Chondrocyte (in vitro differentiated cells): ENCODE data around the gene OGFOD2. TPM values are rescaled to one million over a fixed set of nuclear protein-coding genes. Genes with fewer than 3 reads are reported as not detected.
A peak's percentile ranks its signal among the peaks of the same experiment; 100 is the strongest.

Experiments used
- DNase-seq: peaks from one replicate; pipeline ENCODE4 v3.0.0; 2021; ENCODE audit warnings: mixed read lengths, low spot score
- H3K27ac Mint-ChIP-seq: one replicate; pipeline ENCODE4 v1.8.0; 2021; ENCODE audit warnings: mild to moderate bottlenecking, moderate library complexity, mixed read lengths; ENCODE audit not compliant: unreplicated experiment
- H3K27me3 Mint-ChIP-seq: 2 replicates; pipeline ENCODE4 v1.8.0; 2021; ENCODE audit warnings: low read depth, mixed read lengths
- H3K36me3 Mint-ChIP-seq: 2 replicates; pipeline ENCODE4 v1.8.0; 2021; ENCODE audit warnings: low read depth, mixed read lengths
- H3K4me1 Mint-ChIP-seq: 2 replicates; pipeline ENCODE4 v1.8.0; 2021; ENCODE audit warnings: low read depth, mild to moderate bottlenecking, mixed read lengths
- H3K4me3 Mint-ChIP-seq: one replicate; pipeline ENCODE4 v1.8.0; 2021; ENCODE audit warnings: mild to moderate bottlenecking, moderate library complexity, mixed read lengths; ENCODE audit not compliant: unreplicated experiment
- H3K9me3 Mint-ChIP-seq: 2 replicates; pipeline ENCODE4 v1.8.0; 2021; ENCODE audit warnings: low read depth, mixed read lengths
- total RNA-seq: library from RNA; stranded (reverse); gene quantifications from 3 replicates; pipeline ENCODE4 v1.2.1, GENCODE V29; 2021
- TF ChIP-seq, protein P1 (sequence below): fragments of 200-600 bp; sonication (generic); IDR thresholded peaks from 2 replicates; pipeline ENCODE4 v1.5.0; 2021; ENCODE audit warnings: antibody characterized with exemption, mild to moderate bottlenecking, moderate library complexity

The OGFOD2 gene
- total RNA-seq, 1 donor from 2014 or later, result 12.0 TPM

DNA sequence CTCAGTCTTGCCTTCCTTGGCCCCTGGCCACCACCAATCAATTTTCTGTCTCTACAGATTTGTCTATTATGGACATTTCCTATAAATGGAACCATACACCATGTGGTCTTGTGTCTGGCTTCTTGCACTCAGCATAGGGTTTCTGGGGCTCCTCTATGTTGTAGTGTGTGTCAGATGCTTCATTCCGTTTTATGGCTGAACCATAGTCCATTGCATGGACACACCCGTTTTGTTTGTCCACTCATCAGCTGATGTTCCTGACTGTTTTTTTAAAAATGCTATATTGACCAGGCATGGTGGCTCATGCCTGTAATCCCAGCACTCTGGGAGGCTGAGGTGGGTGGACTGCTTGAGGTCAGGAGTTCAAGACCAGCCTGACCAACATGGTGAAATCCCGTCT, 26.4 kb downstream of the OGFOD2 start:
- H3K27me3 Mint-ChIP-seq, result no peaks in the 10 kb centered on the region
- no peak overlapping the region for H3K4me3 Mint-ChIP-seq
- H3K9me3 Mint-ChIP-seq, result no peaks in the 10 kb centered on the region
- H3K4me1 Mint-ChIP-seq, result no peaks in the 10 kb centered on the region
- H3K27ac Mint-ChIP-seq, result no peak overlapping the region
- TF ChIP-seq, protein P1, sequence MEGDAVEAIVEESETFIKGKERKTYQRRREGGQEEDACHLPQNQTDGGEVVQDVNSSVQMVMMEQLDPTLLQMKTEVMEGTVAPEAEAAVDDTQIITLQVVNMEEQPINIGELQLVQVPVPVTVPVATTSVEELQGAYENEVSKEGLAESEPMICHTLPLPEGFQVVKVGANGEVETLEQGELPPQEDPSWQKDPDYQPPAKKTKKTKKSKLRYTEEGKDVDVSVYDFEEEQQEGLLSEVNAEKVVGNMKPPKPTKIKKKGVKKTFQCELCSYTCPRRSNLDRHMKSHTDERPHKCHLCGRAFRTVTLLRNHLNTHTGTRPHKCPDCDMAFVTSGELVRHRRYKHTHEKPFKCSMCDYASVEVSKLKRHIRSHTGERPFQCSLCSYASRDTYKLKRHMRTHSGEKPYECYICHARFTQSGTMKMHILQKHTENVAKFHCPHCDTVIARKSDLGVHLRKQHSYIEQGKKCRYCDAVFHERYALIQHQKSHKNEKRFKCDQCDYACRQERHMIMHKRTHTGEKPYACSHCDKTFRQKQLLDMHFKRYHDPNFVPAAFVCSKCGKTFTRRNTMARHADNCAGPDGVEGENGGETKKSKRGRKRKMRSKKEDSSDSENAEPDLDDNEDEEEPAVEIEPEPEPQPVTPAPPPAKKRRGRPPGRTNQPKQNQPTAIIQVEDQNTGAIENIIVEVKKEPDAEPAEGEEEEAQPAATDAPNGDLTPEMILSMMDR, result no peak
- H3K36me3 Mint-ChIP-seq, result peaks cover 5% of the 10 kb centered on the region
- DNase-seq, result no peak

DNA sequence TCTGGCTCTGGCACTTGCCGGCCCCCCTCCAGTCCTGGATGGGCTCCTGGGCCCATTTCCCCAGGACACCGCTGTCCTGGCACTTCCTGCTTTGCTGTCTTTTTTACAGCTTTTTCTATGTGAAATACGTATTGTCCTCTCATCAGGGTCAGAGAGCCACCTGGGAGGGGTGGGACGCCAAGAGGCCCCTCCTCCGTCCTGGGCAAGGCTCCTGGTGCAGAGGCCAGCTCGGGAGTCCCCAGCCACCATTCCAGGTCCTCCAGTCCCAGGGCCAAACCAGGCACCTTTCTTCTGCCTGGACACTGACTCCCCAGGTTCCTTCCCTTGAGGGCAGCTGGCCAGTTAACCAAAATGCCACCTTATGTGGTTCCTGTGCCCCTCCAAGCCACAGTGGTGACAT, 28.2 kb downstream of the OGFOD2 start:
- no peak overlapping the region for H3K27ac Mint-ChIP-seq
- DNase-seq, result no peak
- peaks cover 5% of the 10 kb centered on the region for H3K36me3 Mint-ChIP-seq
- H3K4me3 Mint-ChIP-seq, result no peak overlapping the region
- no peaks in the 10 kb centered on the region for H3K27me3 Mint-ChIP-seq
- no peaks in the 10 kb centered on the region for H3K4me1 Mint-ChIP-seq
- TF ChIP-seq, protein P1, result no peak
- no peaks in the 10 kb centered on the region for H3K9me3 Mint-ChIP-seq

DNA sequence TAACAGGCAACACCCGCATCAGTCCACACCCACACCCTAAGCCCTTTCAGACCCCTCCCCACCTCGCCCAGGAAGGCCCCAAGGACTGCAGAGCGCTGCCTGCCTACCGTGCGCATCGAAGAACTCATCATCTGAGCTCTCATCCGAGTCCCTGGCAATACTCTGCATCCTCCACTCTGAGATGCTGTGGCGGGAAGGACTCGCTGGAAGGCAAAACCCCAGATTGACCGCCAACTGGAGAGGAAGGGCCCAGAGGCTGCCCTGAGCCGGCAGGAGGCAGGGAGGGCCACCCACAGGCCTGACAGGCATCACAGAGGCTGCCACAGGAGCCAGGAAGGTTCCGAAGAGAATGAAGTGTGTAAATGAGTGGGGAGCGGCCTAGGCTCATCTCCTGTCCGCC, 29.2 kb downstream of the OGFOD2 start:
- Mint-ChIP-seq H3K4me1 (no peaks in the 10 kb centered on the region), H3K27me3 (no peaks in the 10 kb centered on the region), H3K36me3 (peaks cover 5% of the 10 kb centered on the region), H3K9me3 (no peaks in the 10 kb centered on the region), H3K27ac (no peak overlapping the region), H3K4me3 (no peak overlapping the region)
- DNase-seq, result no peak
- TF ChIP-seq, protein P1, result no peak

DNA sequence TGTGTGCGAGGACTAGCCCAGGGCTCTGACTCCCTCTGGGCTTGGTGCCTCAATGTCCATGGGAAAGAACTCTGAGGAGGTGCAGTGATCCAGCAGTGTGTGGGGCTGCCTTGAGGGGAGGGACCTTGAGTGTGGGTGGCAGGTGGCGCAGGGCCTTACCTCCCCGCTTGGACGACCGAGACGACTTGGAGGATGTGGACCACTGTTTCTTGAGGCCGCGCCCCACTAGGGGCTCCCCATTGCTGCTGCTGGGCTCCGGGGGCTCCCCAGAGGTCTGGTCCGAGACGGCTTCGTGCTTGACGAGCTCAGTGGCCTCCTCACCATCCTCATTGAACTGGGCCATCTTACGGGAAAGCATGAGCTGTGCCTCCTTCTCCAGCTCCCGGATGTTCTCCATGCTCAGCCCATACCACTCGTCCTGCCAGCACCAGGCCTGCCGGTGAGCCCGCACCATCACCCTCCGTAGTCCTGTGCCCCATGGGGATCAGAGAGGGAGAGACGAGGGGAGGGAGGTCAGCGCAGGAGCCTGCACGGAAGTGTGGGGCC, 30.1 kb downstream of the OGFOD2 start:
- H3K27ac Mint-ChIP-seq, result no peak overlapping the region
- TF ChIP-seq, protein P1, result no peak
- H3K4me1 Mint-ChIP-seq, result no peaks in the 10 kb centered on the region
- peaks cover 5% of the 10 kb centered on the region for H3K36me3 Mint-ChIP-seq
- H3K4me3 Mint-ChIP-seq, result no peak overlapping the region
- DNase-seq, result peak; percentile 85
- H3K9me3 Mint-ChIP-seq, result no peaks in the 10 kb centered on the region
- H3K27me3 Mint-ChIP-seq, result no peaks in the 10 kb centered on the region

DNA sequence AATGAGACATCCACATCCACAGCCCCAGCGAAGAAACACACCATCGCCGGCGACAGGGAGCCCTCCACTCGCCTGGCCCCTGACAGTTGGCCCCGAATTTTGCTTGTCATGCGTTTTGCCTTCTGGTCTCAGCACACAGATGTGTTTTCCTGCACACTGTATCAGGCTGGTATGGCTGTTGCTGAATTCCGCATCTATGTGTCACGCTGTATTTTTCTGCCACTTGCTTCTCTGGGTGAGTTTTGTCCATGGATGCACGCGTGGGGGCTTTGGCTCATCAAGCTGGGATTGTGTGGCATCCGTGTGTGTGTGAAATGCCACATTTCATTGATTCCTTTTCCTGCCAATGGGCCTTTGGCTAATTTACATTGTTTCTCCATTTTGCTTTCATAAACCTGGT, 31.9 kb downstream of the OGFOD2 start:
- TF ChIP-seq, protein P1, result no peak
- no peaks in the 10 kb centered on the region for H3K4me1 Mint-ChIP-seq
- H3K4me3 Mint-ChIP-seq, result no peak overlapping the region
- H3K27me3 Mint-ChIP-seq, result no peaks in the 10 kb centered on the region
- peaks cover 2% of the 10 kb centered on the region for H3K36me3 Mint-ChIP-seq
- H3K27ac Mint-ChIP-seq, result no peak overlapping the region
- no peak for DNase-seq
- H3K9me3 Mint-ChIP-seq, result no peaks in the 10 kb centered on the region
